C4-2B (cell line): ENCODE results near the gene DNAJB1.

Experiments used
- ZFX ChIP-seq: fragments of 450-650 bp; IDR thresholded peaks from 2 replicates; pipeline ENCODE4 v1.6.1; 2017
- TF ChIP-seq, protein P1 (sequence below): fragments of 450-650 bp; conservative IDR thresholded peaks from 2 replicates; pipeline ENCODE4 v1.5.1; 2017; ENCODE audit warnings: mild to moderate bottlenecking

DNA sequence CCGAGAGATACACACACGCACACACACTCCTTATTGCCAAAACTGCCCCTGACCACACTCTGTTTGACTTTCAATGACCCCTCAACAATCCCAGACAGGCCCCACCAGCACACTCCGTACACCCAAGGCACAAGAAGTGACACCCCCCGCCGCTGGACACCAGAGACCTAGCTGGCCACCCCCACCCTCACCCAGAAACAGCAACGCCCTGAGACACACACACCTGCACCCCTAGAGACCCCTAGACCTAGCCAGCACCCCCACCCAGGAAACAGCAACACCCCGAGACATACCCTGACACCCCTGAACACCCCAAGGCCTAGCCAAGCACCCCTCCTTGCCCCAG, 41.9 kb downstream of the DNAJB1 start:
- TF ChIP-seq, protein P1, sequence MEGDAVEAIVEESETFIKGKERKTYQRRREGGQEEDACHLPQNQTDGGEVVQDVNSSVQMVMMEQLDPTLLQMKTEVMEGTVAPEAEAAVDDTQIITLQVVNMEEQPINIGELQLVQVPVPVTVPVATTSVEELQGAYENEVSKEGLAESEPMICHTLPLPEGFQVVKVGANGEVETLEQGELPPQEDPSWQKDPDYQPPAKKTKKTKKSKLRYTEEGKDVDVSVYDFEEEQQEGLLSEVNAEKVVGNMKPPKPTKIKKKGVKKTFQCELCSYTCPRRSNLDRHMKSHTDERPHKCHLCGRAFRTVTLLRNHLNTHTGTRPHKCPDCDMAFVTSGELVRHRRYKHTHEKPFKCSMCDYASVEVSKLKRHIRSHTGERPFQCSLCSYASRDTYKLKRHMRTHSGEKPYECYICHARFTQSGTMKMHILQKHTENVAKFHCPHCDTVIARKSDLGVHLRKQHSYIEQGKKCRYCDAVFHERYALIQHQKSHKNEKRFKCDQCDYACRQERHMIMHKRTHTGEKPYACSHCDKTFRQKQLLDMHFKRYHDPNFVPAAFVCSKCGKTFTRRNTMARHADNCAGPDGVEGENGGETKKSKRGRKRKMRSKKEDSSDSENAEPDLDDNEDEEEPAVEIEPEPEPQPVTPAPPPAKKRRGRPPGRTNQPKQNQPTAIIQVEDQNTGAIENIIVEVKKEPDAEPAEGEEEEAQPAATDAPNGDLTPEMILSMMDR: no peak
- TF ChIP-seq ZFX: no peak
